H9 (cell line): Measurements from ENCODE around the gene PIAS3. TPM values are rescaled to one million over a fixed set of nuclear protein-coding genes. Genes with fewer than 3 reads are reported as not detected.

Experiments
- DNase-seq: peaks from one replicate; pipeline ENCODE4 v3.0.0-alpha.2; 2017
- H2AFZ ChIP-seq: one replicate; pipeline ENCODE4 v1.6.1; 2013; ENCODE audit warnings: mild to moderate bottlenecking, low read length, control low read depth, moderate library complexity
- H2AK5ac ChIP-seq: 2 replicates; pipeline ENCODE4 v1.6.1; 2013; ENCODE audit warnings: low read length, control low read depth, mixed read lengths; ENCODE audit not compliant: insufficient read length
- H2BK120ac ChIP-seq: one replicate; pipeline ENCODE4 v1.6.1; 2013; ENCODE audit warnings: low read depth, mild to moderate bottlenecking, low read length, control low read depth, inconsistent platforms; ENCODE audit not compliant: poor library complexity, severe bottlenecking
- H2BK12ac ChIP-seq: 2 replicates; pipeline ENCODE4 v1.6.1; 2013; ENCODE audit warnings: low read length, control low read depth, mixed read lengths, low read depth; ENCODE audit not compliant: insufficient read length
- H2BK15ac ChIP-seq: 2 replicates; pipeline ENCODE4 v1.6.1; 2013; ENCODE audit warnings: low read depth, low read length, control low read depth
- H2BK20ac ChIP-seq: one replicate; pipeline ENCODE4 v1.6.1; 2013; ENCODE audit warnings: low read depth, mild to moderate bottlenecking, low read length, control low read depth, inconsistent platforms; ENCODE audit not compliant: poor library complexity, severe bottlenecking
- H2BK5ac ChIP-seq: 2 replicates; pipeline ENCODE4 v1.6.1; 2013; ENCODE audit warnings: low read length, control low read depth, mixed read lengths; ENCODE audit not compliant: insufficient read length
- H3K14ac ChIP-seq: 2 replicates; pipeline ENCODE4 v1.6.1; 2013; ENCODE audit warnings: low read length, control low read depth; ENCODE audit not compliant: insufficient read depth
- H3K18ac ChIP-seq: 2 replicates; pipeline ENCODE4 v1.6.1; 2013; ENCODE audit warnings: low read depth, mild to moderate bottlenecking, mixed read lengths, low read length, control low read depth; ENCODE audit not compliant: insufficient read length
- H3K23ac ChIP-seq: 2 replicates; pipeline ENCODE4 v1.6.1; 2013; ENCODE audit warnings: low read length, control low read depth, mixed read lengths, low read depth; ENCODE audit not compliant: insufficient read length
- H3K23me2 ChIP-seq: 2 replicates; pipeline ENCODE4 v1.6.1; 2013; ENCODE audit warnings: low read depth, mild to moderate bottlenecking, mixed read lengths, low read length, control low read depth; ENCODE audit not compliant: insufficient read length, poor library complexity, severe bottlenecking
- H3K27ac ChIP-seq: 2 replicates; pipeline ENCODE4 v1.5.1; 2013; ENCODE audit warnings: low read length, control low read depth, mixed read lengths, low read depth; ENCODE audit not compliant: insufficient read length
- H3K27me3 ChIP-seq: 2 replicates; pipeline ENCODE4 v1.6.1; 2013; ENCODE audit warnings: low read length, control low read depth, inconsistent platforms; ENCODE audit not compliant: insufficient read depth
- H3K4ac ChIP-seq: 2 replicates; pipeline ENCODE4 v1.6.1; 2013; ENCODE audit warnings: low read depth, mild to moderate bottlenecking, control low read depth, inconsistent platforms, low read length, moderate library complexity
- H3K4me1 ChIP-seq: 2 replicates; pipeline ENCODE4 v1.6.1; 2013; ENCODE audit warnings: low read length, control low read depth, inconsistent platforms; ENCODE audit not compliant: insufficient read depth
- H3K4me2 ChIP-seq: 2 replicates; pipeline ENCODE4 v1.6.1; 2013; ENCODE audit warnings: low read length, control low read depth, mixed read lengths; ENCODE audit not compliant: insufficient read length, insufficient read depth
- H3K56ac ChIP-seq: 2 replicates; pipeline ENCODE4 v1.6.1; 2013; ENCODE audit warnings: low read depth, mild to moderate bottlenecking, mixed read lengths, low read length, control low read depth; ENCODE audit not compliant: insufficient read length
- H3K79me1 ChIP-seq: 2 replicates; pipeline ENCODE4 v1.6.1; 2013; ENCODE audit warnings: low read depth, mild to moderate bottlenecking, moderate library complexity, low read length, control low read depth, inconsistent platforms; ENCODE audit not compliant: insufficient read depth, poor library complexity, severe bottlenecking
- H3K79me2 ChIP-seq: 2 replicates; pipeline ENCODE4 v1.6.1; 2013; ENCODE audit warnings: low read length, control low read depth, inconsistent platforms; ENCODE audit not compliant: insufficient read depth
- H3K9ac ChIP-seq: 2 replicates; pipeline ENCODE4 v1.6.1; 2013; ENCODE audit warnings: low read length, control low read depth, mixed read lengths; ENCODE audit not compliant: insufficient read length; ENCODE audit errors: extremely low read depth
- H3K9me3 ChIP-seq: one replicate; pipeline ENCODE4 v1.6.1; 2013; ENCODE audit warnings: low read depth, low read length, inconsistent platforms; ENCODE audit not compliant: control insufficient read depth
- H3T11ph ChIP-seq: one replicate; pipeline ENCODE4 v1.6.1; 2013; ENCODE audit warnings: mild to moderate bottlenecking, low read length, control low read depth, inconsistent platforms
- H4K20me1 ChIP-seq: one replicate; pipeline ENCODE4 v1.6.1; 2013; ENCODE audit not compliant: control insufficient read depth, insufficient read length, insufficient read depth
- H4K5ac ChIP-seq: 2 replicates; pipeline ENCODE4 v1.6.1; 2013; ENCODE audit warnings: low read depth, mild to moderate bottlenecking, mixed read lengths, low read length, control low read depth; ENCODE audit not compliant: insufficient read length
- H4K8ac ChIP-seq: replicated peaks from 2 replicates; pipeline ENCODE4 v1.6.1; 2013; ENCODE audit warnings: low read length, control low read depth, mixed read lengths, low read depth; ENCODE audit not compliant: insufficient read length
- H4K91ac ChIP-seq: 2 replicates; pipeline ENCODE4 v1.6.1; 2013; ENCODE audit warnings: low read depth, mild to moderate bottlenecking, moderate library complexity, mixed read lengths, low read length, control low read depth; ENCODE audit not compliant: insufficient read length
- H3K27ac Mint-ChIP-seq, 3 experiments: 2 replicates in 2 of 3; 3 replicates in 1 of 3; pipeline ENCODE4 v1.8.0; 2020 to 2021; ENCODE audit warnings: mixed read lengths in 3 of 3, mild to moderate bottlenecking in 1 of 3, moderate library complexity in 1 of 3
- H3K27me3 Mint-ChIP-seq: 2 replicates; pipeline ENCODE4 v1.8.0; 2021; ENCODE audit warnings: low read depth, mild to moderate bottlenecking, moderate library complexity, mixed read lengths
- H3K36me3 Mint-ChIP-seq, 3 experiments: 2 replicates in 2 of 3; 3 replicates in 1 of 3; pipeline ENCODE4 v1.8.0; 2020 to 2021; ENCODE audit warnings: low read depth in 3 of 3, mixed read lengths in 3 of 3; ENCODE audit not compliant: insufficient read depth in 1 of 3
- H3K4me1 Mint-ChIP-seq, 2 experiments: 2 replicates each; pipeline ENCODE4 v1.8.0; 2020; ENCODE audit warnings: mixed read lengths in 2 of 2
- H3K4me3 Mint-ChIP-seq, 2 experiments: 2 replicates in 1 of 2; 3 replicates in 1 of 2; pipeline ENCODE4 v1.8.0; 2020 to 2021; ENCODE audit warnings: mild to moderate bottlenecking in 2 of 2, mixed read lengths in 2 of 2, moderate library complexity in 1 of 2
- H3K9me3 Mint-ChIP-seq, 2 experiments: 2 replicates in 1 of 2; 3 replicates in 1 of 2; pipeline ENCODE4 v1.8.0; 2020; ENCODE audit warnings: mild to moderate bottlenecking in 2 of 2, mixed read lengths in 2 of 2, moderate library complexity in 1 of 2
- WGBS: extraction: QIAGEN DNeasy Blood & Tissue Kit; methylation state at CpG from one replicate; pipeline ENCODE4 v1.1.7; 2013; ENCODE audit warnings: missing lambda C conversion rate, low lambda C conversion rate, mixed read lengths; ENCODE audit not compliant: insufficient read length; ENCODE audit errors: extremely low coverage; 5-methylcytosine and 5-hydroxymethylcytosine counted together
- total RNA-seq: library from RNA; stranded (reverse); gene quantifications from 2 replicates; pipeline ENCODE4 v1.2.1, GENCODE V29; 2021
- TF ChIP-seq, protein P1 (sequence below): fragments of 200-600 bp; sonication (generic); conservative IDR thresholded peaks from 3 replicates; pipeline ENCODE4 v1.8.0; 2021; ENCODE audit warnings: antibody characterized with exemption, mild to moderate bottlenecking

PIAS3 gene
- total RNA-seq, 1 experiment from 2014 or later: 33.9 TPM

DNA sequence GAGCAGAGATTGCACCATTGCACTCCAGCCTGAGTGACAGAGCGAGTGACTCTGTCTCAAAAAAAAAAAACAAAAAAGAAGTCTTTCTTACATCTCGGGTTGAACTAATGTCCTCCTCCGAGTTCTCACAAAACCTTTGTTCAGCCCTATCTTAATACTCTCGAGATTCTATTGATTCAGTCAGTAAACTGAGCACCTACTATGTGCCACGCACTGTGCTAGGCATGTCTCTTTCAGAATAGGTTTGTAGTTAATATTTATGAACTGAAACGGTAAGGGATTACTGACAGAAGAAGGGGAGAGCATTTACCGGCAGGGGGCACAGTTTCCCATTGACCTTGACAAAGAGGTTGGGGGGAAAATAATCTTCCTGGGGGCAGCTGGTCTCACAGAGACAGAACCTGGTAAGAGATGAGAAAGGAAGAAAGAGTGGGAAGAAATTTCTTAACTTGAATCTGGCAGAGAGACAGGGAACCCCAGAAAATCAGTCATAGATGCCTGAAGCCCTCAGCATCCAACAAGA, 3.4 kb downstream of the PIAS3 start:
- TF ChIP-seq, protein P1, sequence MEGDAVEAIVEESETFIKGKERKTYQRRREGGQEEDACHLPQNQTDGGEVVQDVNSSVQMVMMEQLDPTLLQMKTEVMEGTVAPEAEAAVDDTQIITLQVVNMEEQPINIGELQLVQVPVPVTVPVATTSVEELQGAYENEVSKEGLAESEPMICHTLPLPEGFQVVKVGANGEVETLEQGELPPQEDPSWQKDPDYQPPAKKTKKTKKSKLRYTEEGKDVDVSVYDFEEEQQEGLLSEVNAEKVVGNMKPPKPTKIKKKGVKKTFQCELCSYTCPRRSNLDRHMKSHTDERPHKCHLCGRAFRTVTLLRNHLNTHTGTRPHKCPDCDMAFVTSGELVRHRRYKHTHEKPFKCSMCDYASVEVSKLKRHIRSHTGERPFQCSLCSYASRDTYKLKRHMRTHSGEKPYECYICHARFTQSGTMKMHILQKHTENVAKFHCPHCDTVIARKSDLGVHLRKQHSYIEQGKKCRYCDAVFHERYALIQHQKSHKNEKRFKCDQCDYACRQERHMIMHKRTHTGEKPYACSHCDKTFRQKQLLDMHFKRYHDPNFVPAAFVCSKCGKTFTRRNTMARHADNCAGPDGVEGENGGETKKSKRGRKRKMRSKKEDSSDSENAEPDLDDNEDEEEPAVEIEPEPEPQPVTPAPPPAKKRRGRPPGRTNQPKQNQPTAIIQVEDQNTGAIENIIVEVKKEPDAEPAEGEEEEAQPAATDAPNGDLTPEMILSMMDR: no peak
- Histone ChIP-seq H4K20me1 (no peaks in the 10 kb centered on the region), H2AK5ac (no peak overlapping the region), H2BK20ac (no peak overlapping the region), H2AFZ (no peak overlapping the region), H3T11ph (no peak overlapping the region), H2BK120ac (no peak overlapping the region), H3K56ac (no peak overlapping the region), H3K14ac (no peak overlapping the region), H3K27ac (no peak overlapping the region), H3K18ac (no peak overlapping the region), H2BK15ac (no peak overlapping the region), H4K8ac (no peak overlapping the region), H3K9ac (no peak overlapping the region), H2BK5ac (no peak overlapping the region), H3K4ac (no peak overlapping the region), H3K4me1 (peaks cover 4% of the 10 kb centered on the region; the same call in 1 of the 2 replicates), H3K79me1 (peaks cover 3% of the 10 kb centered on the region), H3K79me2 (no peaks in the 10 kb centered on the region), H3K23ac (no peak overlapping the region), H3K23me2 (no peaks in the 10 kb centered on the region), H4K5ac (no peak overlapping the region), H3K27me3 (no peaks in the 10 kb centered on the region), H3K9me3 (no peaks in the 10 kb centered on the region), H3K4me2 (no peak overlapping the region), H2BK12ac (no peak overlapping the region), H4K91ac (no peak overlapping the region)
- Mint-ChIP-seq H3K27me3 (no peaks in the 10 kb centered on the region; the same call in 1 of the 2 replicates), H3K9me3 (peaks cover 4 to 5% of the 10 kb centered on the region in 2 experiments; a peak in 4 of 5 replicates), H3K27ac (no peak overlapping the region), H3K4me3 (no peak overlapping the region), H3K4me1 (peaks cover 7 to 14% of the 10 kb centered on the region in 2 experiments), H3K36me3 (peaks cover 52 to 60% (median 57%) of the 10 kb centered on the region in 3 experiments)
- no CpG with 5 or more reads among the region's 7 CpGs for WGBS
- DNase-seq: no peak
